ELR (cell line): Measurements from ENCODE around the gene KDM8.
"Not testable (repeated sequence)": the region's sequence is repeated elsewhere in the genome, so short reads cannot be mapped to it uniquely, and the experiment has no call there.

Source experiments
- DNase-seq: peaks from one replicate; pipeline ENCODE4 v3.0.0-alpha.2; 2015; ENCODE audit warnings: low read depth

The KDM8 gene

DNA sequence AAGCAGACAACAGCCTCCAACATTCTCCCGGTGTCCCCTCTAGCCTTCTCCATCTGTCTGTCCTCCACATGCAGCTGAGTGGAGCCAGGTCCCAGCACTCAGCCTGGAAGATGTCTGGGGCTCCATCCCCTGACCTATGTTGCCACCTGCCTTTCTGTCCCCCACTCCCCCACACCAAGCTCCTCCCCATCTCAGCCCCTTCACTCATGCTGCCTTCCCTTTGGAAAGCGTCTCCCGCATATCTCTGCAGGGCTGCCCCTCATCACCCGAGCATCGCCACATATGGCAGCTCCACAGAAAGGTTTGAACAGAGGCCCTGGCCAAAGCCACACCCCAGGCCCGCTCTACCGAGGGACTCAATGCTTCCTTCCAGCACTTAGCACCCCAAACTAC is 41.0 kb downstream of the KDM8 start:
- DNase-seq, result no peak

DNA sequence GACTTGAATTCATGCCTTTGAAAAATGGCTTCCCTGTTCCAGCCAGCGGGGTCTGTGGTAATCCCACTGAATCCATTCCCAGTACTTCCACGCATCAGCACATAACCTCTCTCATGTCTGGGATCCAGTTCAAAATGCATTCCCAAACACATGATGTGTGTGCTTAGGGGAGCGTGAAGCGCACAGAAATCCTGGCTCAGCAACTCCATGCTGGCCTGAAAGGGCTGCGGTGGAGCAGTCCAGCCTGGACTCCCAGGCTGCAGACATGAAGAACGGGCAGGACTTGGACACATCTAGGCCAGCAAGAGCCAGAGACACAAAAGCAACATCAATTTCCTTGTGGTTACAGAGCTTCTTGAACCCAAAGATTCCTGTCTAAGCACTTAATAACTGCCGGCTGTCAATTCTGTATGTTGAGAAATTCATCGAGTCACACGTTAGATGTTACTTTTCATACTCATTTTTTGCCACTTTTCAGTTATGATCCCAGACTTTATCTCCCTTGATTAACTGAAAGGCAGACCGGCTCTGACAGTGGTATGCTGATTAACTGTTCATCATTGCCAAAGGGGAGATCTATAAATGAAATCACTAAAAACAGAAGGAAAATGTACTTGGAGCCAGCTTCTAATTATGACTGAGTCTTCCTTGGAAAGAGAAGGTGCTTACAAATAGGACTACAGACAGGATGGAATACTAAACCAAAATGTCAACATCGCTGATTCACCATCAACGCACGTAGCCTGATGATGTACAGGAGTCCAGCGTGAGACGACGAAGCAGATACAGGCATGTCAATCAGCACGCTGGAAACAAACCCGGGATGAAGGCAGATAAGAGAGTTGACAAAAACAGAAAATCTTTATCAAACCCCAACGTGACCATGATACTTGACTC is 42.2 kb downstream of the KDM8 start:
- peak; percentile 38 for DNase-seq

DNA sequence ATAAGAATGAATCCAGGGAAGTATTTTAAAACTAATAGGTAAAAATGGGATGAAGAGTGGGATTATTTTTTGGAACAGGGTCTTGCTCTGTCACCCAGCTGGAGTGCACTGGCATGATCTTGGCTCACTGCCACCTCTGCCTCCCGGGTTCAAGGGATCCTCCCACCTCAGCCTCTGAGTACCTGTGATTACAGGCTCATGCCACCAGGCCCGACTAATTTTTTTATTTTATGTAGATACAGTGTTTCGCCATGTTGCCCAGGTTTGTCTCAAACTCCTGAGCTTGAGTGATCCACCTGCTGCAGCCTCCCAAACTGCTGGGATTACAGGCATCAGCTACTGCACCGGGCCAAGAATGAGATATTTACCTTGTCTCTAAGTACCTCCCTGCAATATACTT is 43.1 kb downstream of the KDM8 start:
- DNase-seq, result no peak

DNA sequence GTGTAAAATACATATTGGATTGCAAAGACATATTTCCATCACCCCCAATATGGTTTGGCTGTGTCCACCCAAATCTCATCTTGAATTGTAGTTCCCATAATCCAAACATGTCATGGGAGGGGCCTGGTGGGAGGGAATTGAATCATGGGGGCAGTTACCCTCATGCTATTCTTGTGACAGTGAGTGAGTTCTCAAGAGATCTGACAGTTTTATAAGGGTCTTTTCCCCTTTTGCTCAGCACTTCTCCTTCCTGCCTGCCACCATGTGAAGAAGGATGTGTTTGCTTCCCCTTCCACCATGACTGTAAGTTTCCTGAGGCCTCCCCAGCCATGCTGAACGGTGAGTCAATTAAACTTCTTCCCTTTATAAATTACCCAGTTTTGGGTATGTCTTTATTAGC is 43.8 kb downstream of the KDM8 start:
- not testable (repeated sequence) for DNase-seq

DNA sequence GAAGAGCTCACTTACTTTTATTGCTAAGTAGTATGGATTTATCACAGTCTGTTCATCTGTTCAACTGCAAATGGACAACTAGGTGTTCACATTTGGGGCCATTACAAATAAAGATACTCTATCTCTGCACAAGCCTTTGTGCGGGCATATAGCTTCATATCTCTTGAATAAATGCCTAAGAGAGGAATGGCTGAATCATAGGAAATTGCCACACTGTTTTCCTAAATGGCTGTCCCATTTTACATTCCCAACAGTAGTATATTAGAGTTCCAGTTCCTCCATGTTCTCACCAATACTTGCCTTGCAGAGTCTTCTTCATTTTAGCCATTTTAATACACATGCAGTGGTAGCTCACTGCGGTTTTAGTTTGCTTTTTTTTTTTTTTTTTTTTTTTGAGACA is 44.7 kb downstream of the KDM8 start:
- no peak for DNase-seq

DNA sequence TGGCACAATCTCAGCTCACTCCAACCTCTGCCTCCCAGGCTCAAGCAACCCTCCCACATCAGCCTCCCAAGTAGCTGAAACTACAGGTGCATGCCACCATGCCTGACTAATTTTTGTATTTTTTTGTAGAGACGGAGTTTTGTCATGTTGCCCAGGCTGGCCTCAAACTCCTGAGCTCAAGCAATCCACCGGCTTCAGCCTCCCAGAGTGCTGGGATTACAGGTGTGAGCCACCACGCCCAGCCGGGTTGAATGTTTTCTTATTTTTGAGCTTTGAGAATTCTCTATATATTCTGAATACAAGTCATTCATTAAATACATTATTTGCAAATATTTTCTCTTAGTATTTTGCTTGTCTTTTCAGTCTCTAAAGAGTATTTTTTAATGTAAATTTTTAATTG is 45.6 kb downstream of the KDM8 start:
- not testable (repeated sequence) for DNase-seq

DNA sequence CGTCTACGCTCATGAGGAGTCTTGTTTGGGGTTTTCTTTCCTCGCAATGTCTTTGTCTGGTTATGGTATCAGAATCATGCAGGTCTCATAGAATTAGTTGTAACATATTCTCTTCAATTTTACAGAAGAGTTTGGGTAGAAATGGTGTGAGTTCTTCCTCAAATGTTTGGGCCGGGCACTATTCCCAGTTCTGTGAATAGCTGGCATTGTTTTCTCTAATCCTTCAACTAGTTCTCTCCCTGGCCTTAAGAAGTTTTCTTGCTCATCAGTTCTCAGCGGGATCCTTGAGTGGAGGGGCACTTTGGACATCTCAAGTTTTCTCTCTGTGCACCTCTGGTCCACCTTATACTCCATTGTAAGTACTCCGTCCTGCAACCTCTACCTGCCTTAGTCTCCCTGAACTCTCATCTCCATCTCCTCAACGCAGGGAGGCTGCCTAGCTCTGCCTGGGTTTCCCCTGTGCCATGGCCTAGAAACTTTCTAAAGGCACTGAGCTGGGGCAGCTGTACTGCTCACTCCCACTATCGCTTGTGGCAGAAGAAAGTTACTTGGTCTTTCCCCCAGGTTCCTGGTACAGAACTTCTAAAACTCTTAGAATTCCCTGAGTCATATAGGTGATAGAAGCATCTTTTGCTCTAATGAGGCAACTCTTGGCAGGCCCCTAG is 48.3 kb downstream of the KDM8 start:
- DNase-seq, result no peak

DNA sequence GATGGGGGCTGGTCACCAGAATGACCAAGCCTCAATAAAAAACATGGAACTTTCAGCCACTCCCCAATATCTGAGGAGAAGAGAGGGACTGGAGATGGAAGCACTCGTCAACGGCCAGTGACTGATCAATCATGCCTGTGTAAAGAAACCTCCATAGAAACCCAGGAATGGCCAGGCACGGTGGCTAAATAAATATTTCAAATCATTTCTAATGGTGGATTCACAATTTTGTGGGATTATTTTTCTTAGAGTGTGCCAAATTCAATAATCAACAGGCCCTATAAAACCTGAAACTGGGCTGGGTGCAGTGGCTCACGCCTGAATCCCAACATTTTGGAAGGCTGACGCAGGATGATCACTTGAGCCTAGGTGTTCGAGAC is 48.9 kb downstream of the KDM8 start:
- no peak for DNase-seq

DNA sequence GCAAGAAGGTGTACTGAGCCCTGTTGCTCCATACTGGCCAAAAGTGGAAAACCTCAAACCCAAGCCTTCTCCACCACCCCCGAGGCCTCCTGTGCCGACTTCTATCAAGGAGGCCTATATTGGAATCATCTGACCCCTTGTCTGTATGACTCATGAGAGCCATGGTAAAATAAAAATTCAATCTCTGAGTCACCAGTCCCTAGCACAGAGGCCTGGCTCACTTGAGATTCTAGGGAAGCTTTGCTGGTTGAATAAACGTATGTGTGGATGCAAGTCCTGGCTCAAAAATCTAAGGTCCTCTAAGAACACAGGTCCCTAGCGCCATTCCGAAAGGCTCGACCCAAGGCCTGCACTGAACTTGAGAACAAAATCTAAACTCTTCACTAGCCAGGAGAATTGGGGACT is 50.2 kb downstream of the KDM8 start:
- peak; percentile 92 for DNase-seq

DNA sequence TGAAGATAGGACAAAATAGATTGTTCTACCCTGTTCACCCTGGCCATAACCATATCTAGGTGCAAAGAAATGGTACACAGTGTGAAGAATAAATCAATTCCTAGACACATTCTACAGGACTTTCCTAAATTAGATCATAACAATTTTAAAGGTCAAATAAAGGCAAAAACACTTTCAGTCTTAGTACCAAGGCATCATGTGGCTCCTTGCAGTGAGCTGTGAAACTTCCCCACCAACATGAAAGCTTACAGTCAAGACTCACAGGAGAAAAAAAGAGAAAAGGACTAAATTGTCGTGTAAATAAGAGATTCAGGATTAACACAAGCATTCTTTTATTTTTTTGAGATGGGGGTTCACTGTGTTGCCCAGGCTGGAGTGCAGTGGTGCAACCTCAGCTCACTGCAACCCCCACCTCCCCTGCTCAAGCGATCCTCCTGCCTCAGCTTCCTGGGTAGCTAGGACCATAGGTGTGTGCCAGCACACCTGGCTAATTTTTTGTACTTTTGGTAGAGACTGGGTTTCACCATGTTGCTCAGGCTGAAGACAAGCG is 51.0 kb downstream of the KDM8 start:
- no peak for DNase-seq

DNA sequence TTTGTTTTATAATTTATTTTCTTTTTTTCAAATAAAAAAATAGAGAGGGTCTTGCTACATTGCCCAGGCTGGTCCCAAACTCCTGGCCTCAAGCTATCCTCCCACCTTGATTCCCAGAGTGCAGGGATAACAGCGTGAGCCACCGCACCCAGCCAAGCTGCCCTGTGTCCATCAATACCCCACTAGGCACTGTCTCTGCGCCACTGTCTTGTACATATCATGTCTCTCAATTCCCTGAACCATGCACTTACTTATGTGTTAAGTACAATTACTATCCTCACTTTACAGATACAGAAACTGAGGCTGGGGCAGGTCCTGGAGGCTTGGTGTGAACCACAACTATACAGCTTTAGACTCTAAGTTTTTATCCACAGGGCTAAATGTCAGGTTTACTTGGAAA is 53.5 kb downstream of the KDM8 start:
- DNase-seq, result no peak

DNA sequence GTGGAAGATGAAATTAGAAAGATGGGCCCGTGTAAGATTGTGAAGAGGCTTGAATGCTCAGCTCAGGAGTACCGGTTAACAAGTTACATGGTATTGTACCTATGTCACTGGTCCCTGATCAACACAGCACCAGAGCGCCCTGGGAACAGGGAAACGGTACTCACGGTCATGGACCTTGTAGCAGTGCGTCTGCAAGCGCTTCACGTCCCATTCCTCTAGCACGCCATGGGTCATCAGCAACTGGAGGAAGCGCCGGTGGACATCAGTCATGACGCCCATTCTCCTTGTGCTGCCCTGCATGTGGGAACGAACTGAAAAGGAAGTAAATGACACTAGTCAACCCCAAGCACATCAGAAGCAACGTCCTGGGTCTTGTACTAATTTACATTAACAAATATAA is 53.9 kb downstream of the KDM8 start:
- DNase-seq, result no peak

DNA sequence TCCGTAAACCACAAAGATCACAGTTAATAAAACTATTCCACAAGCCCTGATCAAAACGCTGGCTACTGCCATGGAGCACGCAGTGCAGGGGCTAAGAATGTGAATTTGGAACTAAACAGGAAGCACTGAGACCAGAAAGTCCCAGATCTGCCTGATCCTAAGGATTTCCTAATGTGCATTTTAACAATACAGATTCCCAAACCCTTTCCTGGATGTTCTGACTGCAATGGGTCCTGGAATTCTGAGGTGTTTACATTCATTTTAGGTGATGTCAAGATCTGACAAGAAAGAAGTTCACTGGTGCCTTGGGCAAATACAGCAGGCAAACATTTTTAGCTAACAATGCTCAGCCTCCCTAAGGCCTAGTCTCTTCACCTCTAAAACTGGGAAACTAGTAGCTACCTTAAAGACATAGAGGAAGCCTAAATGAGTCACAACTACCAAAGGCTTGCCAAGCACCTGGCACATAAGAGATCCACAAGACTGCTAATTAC is 55.0 kb downstream of the KDM8 start:
- no peak for DNase-seq

DNA sequence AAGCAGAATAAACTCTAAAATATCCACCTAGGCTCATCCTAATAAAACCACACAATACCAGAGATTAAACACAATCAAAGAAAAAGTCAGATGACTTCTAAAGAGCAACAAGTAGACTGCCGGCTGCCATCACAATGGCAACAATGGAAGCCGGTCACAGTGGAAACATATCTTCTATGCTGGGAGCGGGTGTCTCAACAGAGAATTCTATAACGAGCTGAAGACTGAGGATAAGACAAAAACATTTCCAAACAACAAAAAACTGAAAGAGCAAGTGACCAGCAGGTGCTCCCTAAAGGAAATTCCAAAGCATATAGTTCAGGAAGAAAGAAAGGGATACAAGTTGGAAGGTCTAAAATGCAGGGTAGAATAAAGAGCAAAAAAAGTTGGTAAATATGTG is 56.4 kb downstream of the KDM8 start:
- DNase-seq, result no peak

DNA sequence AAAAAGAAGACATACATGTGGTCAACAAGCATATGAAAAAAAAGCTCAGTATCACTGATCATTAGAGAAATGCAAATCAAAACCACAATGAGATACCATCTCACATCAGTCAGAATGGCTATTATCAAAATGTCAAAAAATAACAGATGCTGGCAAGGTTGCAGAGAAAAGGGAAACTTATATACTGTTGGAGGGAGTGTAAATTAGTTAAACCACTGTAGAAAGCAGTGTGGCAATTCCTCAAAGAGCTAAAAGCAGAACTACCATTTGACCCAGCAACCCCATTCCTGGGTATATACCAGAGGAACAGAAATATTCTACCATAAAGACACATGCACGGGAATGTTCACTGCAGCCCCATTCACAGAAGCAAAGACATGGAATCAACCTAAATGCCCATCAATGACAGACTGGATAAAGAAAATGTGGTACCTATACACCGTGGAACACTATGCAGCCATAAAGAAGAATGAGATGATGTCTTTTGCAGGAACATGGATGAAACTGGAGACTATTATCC is 59.6 kb downstream of the KDM8 start:
- DNase-seq, result not testable (repeated sequence)

DNA sequence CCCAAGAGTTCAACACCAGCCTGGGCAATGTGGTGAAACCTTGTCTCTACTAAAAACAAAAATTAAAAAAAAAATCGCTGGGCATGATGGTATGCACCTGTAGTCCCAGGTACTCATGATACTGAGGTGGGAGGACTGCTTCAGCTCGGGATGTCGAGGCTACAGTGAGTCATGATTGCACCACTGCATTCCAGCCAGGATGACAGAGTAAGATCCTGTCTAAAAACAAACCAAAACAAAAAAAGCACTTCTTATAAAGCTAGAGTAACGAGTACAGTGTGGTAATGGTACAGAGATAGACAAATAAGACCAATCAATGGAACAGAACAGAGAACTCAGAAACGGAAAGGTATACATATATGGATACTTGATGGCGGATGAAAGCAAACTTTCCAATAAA is 60.8 kb downstream of the KDM8 start:
- DNase-seq, result peak; percentile 82

DNA sequence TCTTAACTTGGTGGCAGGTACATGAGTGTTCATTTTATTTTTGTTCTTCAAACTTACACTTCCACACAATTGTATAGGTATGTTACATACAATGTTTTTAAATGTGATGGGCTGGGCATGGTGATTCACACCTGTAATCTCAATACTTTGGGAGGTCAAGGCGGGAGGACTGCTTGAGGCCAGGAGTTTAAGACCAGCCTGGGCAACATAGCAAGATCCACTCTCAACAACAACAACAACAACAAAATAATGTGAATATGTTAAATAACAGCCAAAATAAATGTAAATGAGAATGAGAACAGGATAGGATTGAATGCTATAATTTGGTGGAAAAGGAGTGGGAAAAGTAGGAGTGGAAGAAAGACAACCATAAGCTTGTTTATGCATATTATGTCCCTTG is 62.7 kb downstream of the KDM8 start:
- no peak for DNase-seq

DNA sequence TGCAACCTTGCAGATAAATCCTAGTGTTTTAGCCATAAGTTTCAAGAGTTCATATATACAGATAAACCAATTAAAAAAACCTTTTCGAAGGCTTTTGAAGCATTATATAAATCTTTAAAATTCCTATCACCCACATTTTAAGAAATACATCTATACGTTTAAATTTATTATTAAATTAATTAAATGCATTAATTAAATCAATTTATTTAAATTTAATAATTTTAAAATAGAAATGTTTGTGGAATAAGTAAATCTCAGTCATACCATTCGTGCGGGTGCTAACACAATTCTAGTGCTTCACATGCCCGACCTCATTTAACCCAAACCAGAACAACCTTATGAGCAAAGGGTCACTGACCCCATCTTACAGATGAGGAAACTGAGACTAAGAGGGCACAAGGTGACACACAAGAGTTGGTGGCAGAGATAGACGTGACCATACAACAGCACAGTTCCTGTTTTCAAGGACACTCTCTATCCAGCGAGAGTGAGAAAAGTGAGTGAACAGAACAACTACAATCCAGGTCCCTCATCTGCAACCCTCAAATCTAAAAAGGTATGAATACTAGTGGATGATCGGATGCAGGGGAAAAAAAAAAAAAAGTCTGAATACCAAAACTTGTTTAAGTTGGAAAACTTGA is 63.8 kb downstream of the KDM8 start:
- no peak for DNase-seq

DNA sequence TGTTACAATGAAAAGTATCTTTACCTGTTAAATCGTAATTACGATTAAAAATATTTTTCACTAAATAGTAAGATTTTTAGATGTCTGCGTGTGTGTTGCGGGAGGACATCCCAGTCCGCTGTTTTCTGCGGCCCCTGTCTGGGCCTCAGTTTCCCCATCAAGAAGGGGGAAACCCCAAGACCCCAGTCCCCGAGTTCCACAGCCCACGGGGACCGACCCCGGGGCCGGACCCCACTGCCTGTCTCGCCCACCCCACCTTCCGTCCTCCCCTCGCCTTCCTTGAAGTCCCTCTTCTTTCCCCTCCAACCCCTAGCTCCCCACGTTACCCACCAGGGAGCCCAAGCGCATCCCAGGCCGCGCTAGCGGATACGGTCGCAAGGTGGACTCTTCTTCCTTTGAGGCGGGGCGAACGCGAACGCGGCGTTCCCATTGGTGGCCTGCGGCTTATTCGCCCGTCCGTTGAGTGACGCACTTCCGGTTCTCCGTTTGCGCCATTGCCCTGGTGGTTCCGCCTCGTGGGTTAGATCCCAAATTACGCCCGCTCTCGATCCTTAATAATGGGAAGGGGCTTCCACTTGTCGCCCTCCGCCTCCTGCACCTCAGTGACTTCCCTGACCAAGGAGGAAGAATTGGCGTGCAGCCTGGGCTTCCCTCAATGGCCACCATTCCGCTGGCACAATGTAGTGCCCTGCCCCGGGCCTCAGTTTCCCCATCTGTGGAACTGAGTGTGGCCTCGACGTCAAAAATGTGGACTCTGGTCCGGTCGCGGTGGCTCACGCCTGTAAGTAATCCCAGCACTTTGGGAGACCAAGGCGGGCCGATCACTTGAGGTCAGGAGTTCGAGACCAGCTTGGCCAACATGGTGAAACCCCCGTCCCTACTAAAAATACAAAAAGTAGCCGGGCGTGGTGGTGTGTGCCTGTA is 65.3 kb downstream of the KDM8 start, which contains the start of gene NSMCE1:
Gene NSMCE1, minus strand, starts transcription at position 397 of the 924 bp plus-strand sequence. CDS start 11,202 bp downstream, outside the sequence.
- peak; percentile 97 for DNase-seq

DNA sequence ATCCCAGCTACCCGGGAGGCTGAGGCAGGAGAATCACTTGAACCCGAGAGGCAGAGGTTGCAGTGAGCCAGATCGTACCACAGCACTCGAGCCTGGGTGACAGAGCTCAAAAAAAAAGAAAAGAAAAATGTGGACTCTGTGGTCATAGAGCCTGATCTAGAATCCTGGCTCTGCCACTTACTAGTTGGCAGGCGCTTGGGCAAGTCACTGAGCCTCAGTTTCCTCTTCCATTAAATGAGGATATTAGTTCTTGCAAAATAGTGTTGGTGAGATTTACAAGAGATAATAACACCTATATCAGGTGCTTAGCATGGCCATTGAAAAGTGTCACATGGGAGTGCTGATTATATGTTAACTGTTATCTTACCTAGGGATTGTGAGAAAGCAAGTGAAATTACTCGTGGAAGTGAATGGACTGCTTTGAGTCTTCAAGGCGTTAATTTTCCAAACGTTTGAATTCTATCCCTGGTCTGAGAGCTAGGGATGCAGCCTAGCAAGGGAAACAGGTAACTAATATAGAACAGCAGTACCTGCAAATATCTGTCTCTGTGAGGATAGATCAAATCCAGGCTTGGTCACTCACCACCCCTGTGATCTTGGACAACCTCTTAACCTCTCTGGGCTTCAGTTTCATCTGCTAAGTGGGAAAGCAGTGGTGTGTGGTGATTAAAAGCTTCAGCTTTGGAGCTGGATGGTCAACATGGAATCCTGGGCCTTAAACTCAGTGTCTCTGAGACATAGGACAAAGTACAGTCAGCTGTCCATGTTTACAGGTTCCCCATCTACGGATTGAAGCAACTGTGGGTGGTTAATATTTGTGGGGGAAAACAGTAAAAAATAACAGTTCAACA is 66.2 kb downstream of the KDM8 start:
- DNase-seq, result no peak
